SK-N-SH (cell line): ENCODE results near the gene SLC25A38. TPM values are rescaled to one million over a fixed set of nuclear protein-coding genes. Genes with fewer than 3 reads are reported as not detected.

Experiments used
- CTCF ChIA-PET: fragments of 300-600, 350-600 bp; formaldehyde crosslinking; extraction: SDS; loops from one replicate; lab custom pipeline; 2021; lab: Yijun Ruan, JAX
- POLR2A ChIA-PET: fragments of 350-600 bp; sonication (Branson Sonifier 250); formaldehyde crosslinking; extraction: SDS; loops from one replicate; lab custom pipeline; 2020; ENCODE audit warnings: antibody characterized with exemption, inconsistent platforms; lab: Yijun Ruan, JAX
- DNase-seq: peaks from one replicate; pipeline ENCODE4 v3.0.0; 2012
- H2AFZ ChIP-seq: fragments of 200-600 bp; sonication (generic); 2 replicates; pipeline ENCODE4 v1.8.1; 2016; ENCODE audit warnings: antibody characterized with exemption, mild to moderate bottlenecking, low read depth
- H3F3A ChIP-seq: fragments of 200-600 bp; sonication (generic); replicated peaks from 2 replicates; pipeline ENCODE3; 2016; ENCODE audit warnings: antibody characterized with exemption, mild to moderate bottlenecking; ENCODE audit not compliant: insufficient read depth
- H3K27ac ChIP-seq, 2 experiments: fragments of 200-500 bp in 1 of 2; fragments of 200-600 bp in 1 of 2; sonication (Bioruptor generic) in 1 of 2; sonication (generic), shearing (Covaris generic) in 1 of 2; 2 replicates each; pipeline versions ENCODE4 v1.5.1 to v1.6.1; 2014 to 2016; ENCODE audit warnings: low read depth in 2 of 2, inconsistent platforms in 1 of 2, low read length in 1 of 2, mild to moderate bottlenecking in 1 of 2, mixed read lengths in 1 of 2
- H3K27me3 ChIP-seq: fragments of 200-600 bp; sonication (generic), shearing (Covaris generic); 2 replicates; pipeline ENCODE4 v1.6.1; 2016; ENCODE audit warnings: mixed run types; ENCODE audit not compliant: insufficient read depth
- H3K36me3 ChIP-seq, 2 experiments: fragments of 200-500 bp in 1 of 2; fragments of 200-600 bp in 1 of 2; sonication (Bioruptor generic) in 1 of 2; sonication (generic) in 1 of 2; replicated peaks in 1 of 2; 2 replicates each; pipeline versions ENCODE3 to v1.5.1; 2014 to 2016; ENCODE audit warnings: low read length in 1 of 2, mild to moderate bottlenecking in 1 of 2; ENCODE audit not compliant: insufficient read depth in 2 of 2, control insufficient read depth in 1 of 2
- H3K4me1 ChIP-seq, 2 experiments: fragments of 200-500 bp in 1 of 2; fragments of 200-600 bp in 1 of 2; sonication (Bioruptor generic) in 1 of 2; sonication (generic), shearing (Covaris generic) in 1 of 2; 2 replicates each; pipeline versions ENCODE4 v1.5.1 to v1.6.1; 2014 to 2016; ENCODE audit warnings: low read depth in 1 of 2, low read length in 1 of 2, mixed run types in 1 of 2; ENCODE audit not compliant: insufficient read depth in 2 of 2, control insufficient read depth in 1 of 2
- H3K4me2 ChIP-seq: fragments of 200-600 bp; sonication (generic), shearing (Covaris generic); 2 replicates; pipeline ENCODE4 v1.6.1; 2017; ENCODE audit warnings: mixed run types
- H3K4me3 ChIP-seq, 2 experiments: fragments of 200-500 bp in 1 of 2; fragments of 200-600 bp in 1 of 2; sonication (Bioruptor generic) in 1 of 2; sonication (generic), shearing (Covaris generic) in 1 of 2; 2 replicates each; pipeline versions ENCODE4 v1.5.1 to v1.8.1; 2014 to 2016; ENCODE audit warnings: low read depth in 2 of 2, inconsistent platforms in 1 of 2, low read length in 1 of 2, mild to moderate bottlenecking in 1 of 2, mixed read lengths in 1 of 2, moderate library complexity in 1 of 2
- H3K79me2 ChIP-seq: fragments of 200-600 bp; sonication (generic); 2 replicates; pipeline ENCODE4 v1.8.1; 2017; ENCODE audit warnings: mild to moderate bottlenecking; ENCODE audit not compliant: insufficient read depth
- H3K9ac ChIP-seq: fragments of 200-600 bp; sonication (generic); 2 replicates; pipeline ENCODE4 v1.6.1; 2017; ENCODE audit warnings: mixed run types
- H3K9me2 ChIP-seq: fragments of 200-600 bp; sonication (generic); 2 replicates; pipeline ENCODE4 v1.6.1; 2017; ENCODE audit warnings: mixed run types
- H3K9me3 ChIP-seq: fragments of 200-600 bp; sonication (generic); 2 replicates; pipeline ENCODE4 v1.6.1; 2017; ENCODE audit warnings: mixed run types, mild to moderate bottlenecking, moderate library complexity
- H4K20me1 ChIP-seq: fragments of 200-600 bp; sonication (generic); 2 replicates; pipeline ENCODE4 v1.6.1; 2017; ENCODE audit warnings: mild to moderate bottlenecking, mixed run types; ENCODE audit not compliant: insufficient read depth
- ELF1 ChIP-seq: IDR thresholded peaks from 2 replicates; pipeline ENCODE4 v1.4.0; 2012
- EP300 ChIP-seq, 2 experiments: IDR thresholded peaks; 2 replicates each; pipeline versions ENCODE4 v1.4.0 to v1.6.1; 2012; ENCODE audit warnings: borderline replicate concordance in 1 of 2, low read depth in 1 of 2, low read length in 1 of 2
- FOXJ3 ChIP-seq: sonication (generic); formaldehyde crosslinking; IDR thresholded peaks from 2 replicates; pipeline ENCODE4 v1.5.1; 2020; ENCODE audit warnings: mild to moderate bottlenecking, missing genetic modification reagents
- GABPA ChIP-seq: IDR thresholded peaks from 2 replicates; pipeline ENCODE4 v1.4.0; 2012; ENCODE audit warnings: low read depth, mild to moderate bottlenecking
- NFIC ChIP-seq: IDR thresholded peaks from 2 replicates; pipeline ENCODE4 v1.4.0; 2012; ENCODE audit warnings: borderline replicate concordance
- NRF1 ChIP-seq: IDR thresholded peaks from 2 replicates; pipeline ENCODE4 v1.6.1; 2012; ENCODE audit warnings: low read depth, mild to moderate bottlenecking, low read length
- POLR2AphosphoS5 ChIP-seq: IDR thresholded peaks from 2 replicates; pipeline ENCODE4 v1.6.1; 2012; ENCODE audit warnings: low read depth, low read length
- RAD21 ChIP-seq: IDR thresholded peaks from 2 replicates; pipeline ENCODE4 v1.6.1; 2012; ENCODE audit warnings: mild to moderate bottlenecking, low read length
- RCOR1 ChIP-seq: fragments of 150-350 bp; IDR thresholded peaks from 2 replicates; pipeline ENCODE4 v1.6.1; 2017; ENCODE audit warnings: antibody characterized with exemption, low read length
- RFX5 ChIP-seq: IDR thresholded peaks from 2 replicates; pipeline ENCODE4 v1.6.1; 2012; ENCODE audit warnings: mild to moderate bottlenecking, improper control_type of control experiment, low read length
- RXRA ChIP-seq: IDR thresholded peaks from 2 replicates; pipeline ENCODE4 v1.4.0; 2012; ENCODE audit warnings: low read depth, mild to moderate bottlenecking, borderline replicate concordance
- SMC3 ChIP-seq: IDR thresholded peaks from 2 replicates; pipeline ENCODE4 v1.6.1; 2012; ENCODE audit warnings: low read depth, low read length, improper control_type of control experiment
- TCF12 ChIP-seq: IDR thresholded peaks from 2 replicates; pipeline ENCODE4 v1.4.0; 2012
- TEAD4 ChIP-seq: IDR thresholded peaks from 2 replicates; pipeline ENCODE4 v1.4.0; 2012; ENCODE audit warnings: mild to moderate bottlenecking, borderline replicate concordance; ENCODE audit not compliant: insufficient read depth
- YY1 ChIP-seq: IDR thresholded peaks from 2 replicates; pipeline ENCODE4 v1.4.0; 2012; ENCODE audit warnings: low read depth, mild to moderate bottlenecking
- WGBS: methylation state at CpG from one replicate; pipeline ENCODE4 v1.1.6; 2017; ENCODE audit warnings: low lambda C conversion rate; 5-methylcytosine and 5-hydroxymethylcytosine counted together
- polyA plus RNA-seq, 3 experiments: library from polyadenylated mRNA; depleted of rRNA; stranded (reverse); fragments of >200 nt; gene quantifications; 2 replicates each; pipeline ENCODE4 v1.2.3, GENCODE V29; 2012
- TF ChIP-seq, protein P1 (sequence below): fragments of 150-350 bp; IDR thresholded peaks from 2 replicates; pipeline ENCODE4 v1.6.1; 2016; ENCODE audit warnings: mild to moderate bottlenecking, low read depth, low read length
- TF ChIP-seq, protein P2 (sequence below): IDR thresholded peaks from 2 replicates; pipeline ENCODE4; 2012
- TF ChIP-seq, protein P3 (sequence below): fragments of 150-350 bp; IDR thresholded peaks from 2 replicates; pipeline ENCODE4 v1.6.1; 2017; ENCODE audit warnings: antibody characterized with exemption, low read length, low read depth, borderline replicate concordance
- TF ChIP-seq, protein P4 (sequence below): IDR thresholded peaks from 2 replicates; pipeline ENCODE4 v1.4.0; 2012; ENCODE audit warnings: low read depth, borderline replicate concordance

SLC25A38 gene
- polyA plus RNA-seq, 1 of the 3 experiments (the other 2 are of a cell fraction) = 34.9 TPM

DNA sequence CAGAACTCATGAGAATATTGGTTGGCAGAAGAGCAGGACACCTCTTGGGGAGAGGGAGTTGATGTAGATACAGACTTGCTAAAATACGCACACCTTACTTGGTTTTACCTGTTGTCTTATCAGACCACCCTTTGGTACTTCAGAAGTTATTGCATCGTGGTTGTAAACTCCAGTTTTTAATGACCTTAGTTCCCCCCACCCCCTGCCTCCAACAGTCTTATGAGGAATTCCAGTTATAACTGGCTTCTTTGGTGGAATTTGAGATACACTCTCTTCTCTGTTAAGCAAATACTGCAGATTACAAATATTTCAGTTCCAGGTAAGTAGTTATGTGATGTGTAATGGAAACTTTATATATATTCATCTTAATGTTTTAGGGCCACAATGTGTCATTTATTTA lies 5.0 kb downstream of the SLC25A38 start:
- Histone ChIP-seq H3K79me2 (peaks cover 66% of the 10 kb centered on the region), H3K9me2 (no peaks in the 10 kb centered on the region), H2AFZ (no peak overlapping the region), H3F3A (peaks cover 8% of the 10 kb centered on the region), H3K4me3 (no peak overlapping the region), H3K4me2 (no peak overlapping the region), H3K4me1 (peaks cover 5 to 8% of the 10 kb centered on the region in 2 experiments; a peak in 1 of 4 replicates), H4K20me1 (peaks cover 47% of the 10 kb centered on the region), H3K27ac (no peak overlapping the region), H3K9me3 (no peaks in the 10 kb centered on the region), H3K27me3 (no peaks in the 10 kb centered on the region), H3K36me3 (peaks cover 20 to 29% of the 10 kb centered on the region in 2 experiments), H3K9ac (no peak overlapping the region)
- TF ChIP-seq RCOR1 = no peak
- TF ChIP-seq RAD21 = no peak
- no peak for TF ChIP-seq NFIC
- no peak for TF ChIP-seq NRF1
- no peak for TF ChIP-seq GABPA
- no peak for TF ChIP-seq POLR2AphosphoS5
- TF ChIP-seq RFX5 = no peak
- ChIA-PET CTCF (interaction anchor here (0.6 kb wide), 1 partner anchor 37 kb away, joined by 3 read pairs; no protein-coding TSS in a partner anchor), POLR2A (interaction anchor here (2.0 kb wide), 1 partner anchor 18 kb away, joined by 7 read pairs; the partner anchor contains the start of gene RPSA)
- 95% methylated on average over 2 of the region's 2 CpGs for WGBS
- no peak for DNase-seq

DNA sequence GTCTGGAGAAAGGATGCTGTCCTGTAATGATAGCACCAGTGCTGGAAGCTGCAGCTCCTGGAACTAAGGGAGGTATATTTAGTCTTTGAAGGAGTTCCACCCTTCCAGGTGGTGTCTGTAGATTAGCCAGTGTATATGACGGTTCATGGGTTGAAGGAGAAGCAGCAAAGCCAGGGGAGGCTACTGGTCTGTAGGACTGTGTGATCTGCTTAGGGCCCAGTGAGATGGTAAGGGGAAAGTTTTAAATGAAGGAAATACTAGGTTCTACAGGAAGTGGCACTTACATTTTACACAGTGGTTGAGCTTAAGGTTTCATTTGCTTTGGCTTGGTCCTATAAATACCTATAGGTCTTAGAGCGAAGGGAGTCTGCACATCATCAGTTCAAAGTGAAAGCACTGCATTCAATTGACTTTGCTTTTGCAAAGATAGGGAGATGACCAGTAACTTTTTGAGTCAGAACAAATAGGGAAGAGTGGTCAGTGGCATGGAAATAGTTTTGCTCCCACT lies 5.6 kb downstream of the SLC25A38 start:
- TF ChIP-seq, protein P1, sequence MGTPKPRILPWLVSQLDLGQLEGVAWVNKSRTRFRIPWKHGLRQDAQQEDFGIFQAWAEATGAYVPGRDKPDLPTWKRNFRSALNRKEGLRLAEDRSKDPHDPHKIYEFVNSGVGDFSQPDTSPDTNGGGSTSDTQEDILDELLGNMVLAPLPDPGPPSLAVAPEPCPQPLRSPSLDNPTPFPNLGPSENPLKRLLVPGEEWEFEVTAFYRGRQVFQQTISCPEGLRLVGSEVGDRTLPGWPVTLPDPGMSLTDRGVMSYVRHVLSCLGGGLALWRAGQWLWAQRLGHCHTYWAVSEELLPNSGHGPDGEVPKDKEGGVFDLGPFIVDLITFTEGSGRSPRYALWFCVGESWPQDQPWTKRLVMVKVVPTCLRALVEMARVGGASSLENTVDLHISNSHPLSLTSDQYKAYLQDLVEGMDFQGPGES = no peak
- Histone ChIP-seq H2AFZ (no peak overlapping the region), H3K4me3 (no peak overlapping the region), H3K9me2 (no peaks in the 10 kb centered on the region), H3K79me2 (peaks cover 66% of the 10 kb centered on the region), H3K4me1 (peaks cover 5 to 8% of the 10 kb centered on the region in 2 experiments; a peak in 1 of 4 replicates), H3F3A (peaks cover 2% of the 10 kb centered on the region), H3K36me3 (peaks cover 25 to 32% of the 10 kb centered on the region in 2 experiments), H3K27ac (no peak overlapping the region), H3K4me2 (no peak overlapping the region), H4K20me1 (peaks cover 47% of the 10 kb centered on the region), H3K27me3 (no peaks in the 10 kb centered on the region), H3K9me3 (no peaks in the 10 kb centered on the region), H3K9ac (no peak overlapping the region)
- 94% methylated on average over 2 of the region's 2 CpGs for WGBS
- ChIA-PET CTCF (interaction anchor here (0.6 kb wide), 1 partner anchor 36 kb away, joined by 3 read pairs; no protein-coding TSS in a partner anchor), POLR2A (interaction anchor here (2.0 kb wide), 1 partner anchor 18 kb away, joined by 7 read pairs; the partner anchor contains the start of gene RPSA)
- no peak for DNase-seq

DNA sequence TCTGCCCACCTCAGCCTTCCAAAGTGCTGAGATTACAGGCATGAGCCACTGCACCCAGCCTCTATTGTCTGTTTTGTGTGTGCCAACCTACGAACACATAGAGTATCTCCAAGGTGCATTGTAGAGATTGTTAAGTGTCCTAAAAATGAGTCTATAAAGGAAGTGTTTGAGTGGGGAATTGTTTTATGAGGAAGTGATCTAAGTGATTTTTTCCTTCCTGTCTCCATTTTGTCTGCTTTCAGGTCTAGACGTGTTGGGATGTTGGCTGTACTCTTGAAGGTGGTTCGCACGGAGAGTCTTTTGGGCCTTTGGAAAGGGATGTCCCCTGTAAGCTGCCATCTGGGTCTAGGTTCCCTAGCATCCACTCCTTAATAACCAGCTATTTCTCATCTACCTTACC lies 7.0 kb downstream of the SLC25A38 start:
- peaks cover 56% of the 10 kb centered on the region for H3K79me2 ChIP-seq
- H3K4me2 ChIP-seq = no peak overlapping the region
- no peaks in the 10 kb centered on the region for H3F3A ChIP-seq
- H3K27me3 ChIP-seq = no peaks in the 10 kb centered on the region
- ChIA-PET POLR2A (interaction anchor here (2.0 kb wide), 1 partner anchor 16 kb away, joined by 7 read pairs; the partner anchor contains the start of gene RPSA), CTCF (no interaction called here)
- no peaks in the 10 kb centered on the region for H3K9me2 ChIP-seq
- no peak overlapping the region for H2AFZ ChIP-seq
- no peak overlapping the region for H3K4me3 ChIP-seq
- 96% methylated on average over 4 of the region's 4 CpGs for WGBS
- no peak for DNase-seq
- H3K9me3 ChIP-seq = no peaks in the 10 kb centered on the region
- peaks cover 39% of the 10 kb centered on the region for H4K20me1 ChIP-seq
- no peak overlapping the region for H3K9ac ChIP-seq
- peaks cover 0 to 6% of the 10 kb centered on the region in 2 experiments; a peak in 1 of 4 replicates for H3K4me1 ChIP-seq
- H3K27ac ChIP-seq = no peak overlapping the region
- peaks cover 34 to 45% of the 10 kb centered on the region in 2 experiments for H3K36me3 ChIP-seq
- no peak for TF ChIP-seq FOXJ3 (CRISPR knock-in tag)
- no peak for TF ChIP-seq GABPA
- no peak for TF ChIP-seq ELF1
- TF ChIP-seq, protein P2, sequence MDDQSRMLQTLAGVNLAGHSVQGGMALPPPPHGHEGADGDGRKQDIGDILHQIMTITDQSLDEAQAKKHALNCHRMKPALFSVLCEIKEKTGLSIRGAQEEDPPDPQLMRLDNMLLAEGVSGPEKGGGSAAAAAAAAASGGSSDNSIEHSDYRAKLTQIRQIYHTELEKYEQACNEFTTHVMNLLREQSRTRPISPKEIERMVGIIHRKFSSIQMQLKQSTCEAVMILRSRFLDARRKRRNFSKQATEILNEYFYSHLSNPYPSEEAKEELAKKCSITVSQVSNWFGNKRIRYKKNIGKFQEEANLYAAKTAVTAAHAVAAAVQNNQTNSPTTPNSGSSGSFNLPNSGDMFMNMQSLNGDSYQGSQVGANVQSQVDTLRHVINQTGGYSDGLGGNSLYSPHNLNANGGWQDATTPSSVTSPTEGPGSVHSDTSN = no peak
- no peak for TF ChIP-seq YY1
- TF ChIP-seq TEAD4 = no peak
- no peak for TF ChIP-seq EP300 (IDR thresholded peaks at IDR 0.05; ENCODE audit: borderline replicate concordance in 1 of 2, low read depth in 1 of 2, low read length in 1 of 2)
- TF ChIP-seq, protein P3, sequence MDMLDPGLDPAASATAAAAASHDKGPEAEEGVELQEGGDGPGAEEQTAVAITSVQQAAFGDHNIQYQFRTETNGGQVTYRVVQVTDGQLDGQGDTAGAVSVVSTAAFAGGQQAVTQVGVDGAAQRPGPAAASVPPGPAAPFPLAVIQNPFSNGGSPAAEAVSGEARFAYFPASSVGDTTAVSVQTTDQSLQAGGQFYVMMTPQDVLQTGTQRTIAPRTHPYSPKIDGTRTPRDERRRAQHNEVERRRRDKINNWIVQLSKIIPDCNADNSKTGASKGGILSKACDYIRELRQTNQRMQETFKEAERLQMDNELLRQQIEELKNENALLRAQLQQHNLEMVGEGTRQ = no peak
- no peak for TF ChIP-seq TCF12
- TF ChIP-seq, protein P4, sequence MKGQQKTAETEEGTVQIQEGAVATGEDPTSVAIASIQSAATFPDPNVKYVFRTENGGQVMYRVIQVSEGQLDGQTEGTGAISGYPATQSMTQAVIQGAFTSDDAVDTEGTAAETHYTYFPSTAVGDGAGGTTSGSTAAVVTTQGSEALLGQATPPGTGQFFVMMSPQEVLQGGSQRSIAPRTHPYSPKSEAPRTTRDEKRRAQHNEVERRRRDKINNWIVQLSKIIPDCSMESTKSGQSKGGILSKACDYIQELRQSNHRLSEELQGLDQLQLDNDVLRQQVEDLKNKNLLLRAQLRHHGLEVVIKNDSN = no peak
- no peak for TF ChIP-seq RXRA
- TF ChIP-seq SMC3 = no peak
